Smooth muscle cell (in vitro differentiated cells): ENCODE data around the gene TMED9. TPM values are rescaled to one million over a fixed set of nuclear protein-coding genes. Genes with fewer than 3 reads are reported as not detected.
A peak's percentile ranks its signal among the peaks of the same experiment; 100 is the strongest.

Source experiments
- DNase-seq: peaks from one replicate; lab custom pipeline; 2025; ENCODE audit not compliant: unreplicated experiment; lab: John Stamatoyannopoulos, UW
- H2AFZ ChIP-seq: fragments of 200-600 bp; sonication (generic); 2 replicates; pipeline ENCODE4 v1.6.0; 2016; ENCODE audit warnings: antibody characterized with exemption, low read depth, mild to moderate bottlenecking
- H3F3A ChIP-seq: fragments of 200-600 bp; sonication (generic); 2 replicates; pipeline ENCODE4 v1.6.0; 2017; ENCODE audit warnings: antibody characterized with exemption, low read depth
- H3K27ac ChIP-seq: fragments of 200-600 bp; sonication (generic); 2 replicates; pipeline ENCODE4 v1.5.1; 2016; ENCODE audit warnings: low read depth, mild to moderate bottlenecking
- H3K27me3 ChIP-seq: fragments of 200-600 bp; sonication (generic); 2 replicates; pipeline ENCODE4 v1.6.1; 2016; ENCODE audit warnings: low read depth, mild to moderate bottlenecking
- H3K36me3 ChIP-seq: fragments of 200-600 bp; sonication (generic); 2 replicates; pipeline ENCODE4 v1.5.1; 2016; ENCODE audit warnings: low read depth
- H3K4me1 ChIP-seq: fragments of 200-600 bp; sonication (generic); 2 replicates; pipeline ENCODE4 v1.5.1; 2016; ENCODE audit warnings: low read depth
- H3K4me2 ChIP-seq: fragments of 200-600 bp; sonication (generic); 2 replicates; pipeline ENCODE4 v1.6.0; 2016; ENCODE audit warnings: mild to moderate bottlenecking
- H3K4me3 ChIP-seq: fragments of 200-600 bp; sonication (generic); 2 replicates; pipeline ENCODE4 v1.5.1; 2016; ENCODE audit warnings: mild to moderate bottlenecking
- H3K79me2 ChIP-seq: fragments of 200-600 bp; sonication (generic); 2 replicates; pipeline ENCODE4 v1.6.0; 2016; ENCODE audit warnings: low read depth, mild to moderate bottlenecking
- H3K9ac ChIP-seq: fragments of 200-600 bp; sonication (generic); 2 replicates; pipeline ENCODE4 v1.6.0; 2016; ENCODE audit warnings: low read depth
- H3K9me3 ChIP-seq: fragments of 200-600 bp; sonication (generic); replicated peaks from 2 replicates; pipeline ENCODE4 v1.5.1; 2016; ENCODE audit warnings: low read depth
- H4K20me1 ChIP-seq: fragments of 200-600 bp; sonication (generic); 2 replicates; pipeline ENCODE4 v1.6.0; 2016; ENCODE audit warnings: low read depth
- CTCF ChIP-seq: fragments of 200-600 bp; sonication (generic); IDR thresholded peaks from 2 replicates; pipeline ENCODE4 v1.5.1; 2017; ENCODE audit warnings: borderline replicate concordance, mild to moderate bottlenecking, antibody characterized with exemption; ENCODE audit not compliant: insufficient read depth, poor library complexity, severe bottlenecking
- WGBS: methylation state at CpG from one replicate; pipeline ENCODE4 v1.1.7; 2016; ENCODE audit warnings: low lambda C conversion rate; 5-methylcytosine and 5-hydroxymethylcytosine counted together
- polyA plus RNA-seq: library from polyadenylated mRNA; unstranded; fragments of >200 nt; fragmentation: Nextera tagmentation; extraction: Ambion mirVana; gene quantifications from 2 replicates; pipeline ENCODE4 v1.2.1, GENCODE V29; 2016
- total RNA-seq: library from RNA; depleted of rRNA; stranded (reverse); fragments of >200 nt; gene quantifications from 2 replicates; pipeline ENCODE4 v1.2.3, GENCODE V29; 2014

Gene TMED9
- total and polyA plus RNA-seq, 2 experiments from 2014 or later, result 224 to 662 TPM

- DNase-seq, result no peak
- H4K20me1 ChIP-seq, result peaks cover 7% of the 10 kb centered on the region
- H3K79me2 ChIP-seq, result peaks cover 11% of the 10 kb centered on the region
- no peak for TF ChIP-seq CTCF
- H3K9ac ChIP-seq, result peak overlapping the region; percentile 88
- H3K27ac ChIP-seq, result peak overlapping the region; percentile 82
- peaks cover 4% of the 10 kb centered on the region for H3K4me1 ChIP-seq
- peak overlapping the region; percentile 93 for H3K4me2 ChIP-seq
- H3K4me3 ChIP-seq, result peak overlapping the region; percentile 93
- H2AFZ ChIP-seq, result no peak overlapping the region
- no peaks in the 10 kb centered on the region for H3K36me3 ChIP-seq
- peaks cover 15% of the 10 kb centered on the region for H3F3A ChIP-seq
- WGBS, result 98% methylated on average over 11 of the region's 11 CpGs
- H3K9me3 ChIP-seq, result no peaks in the 10 kb centered on the region
- H3K27me3 ChIP-seq, result no peaks in the 10 kb centered on the region
Observed at GRCh38 chr5:177601126-177601525, 9.1 kb downstream of the TMED9 start.

GRCh38 chr5:177601577-177602457 is 9.8 kb downstream of the TMED9 start:
- Histone ChIP-seq H3K27me3 (no peaks in the 10 kb centered on the region), H2AFZ (no peak overlapping the region), H3K27ac (no peak overlapping the region), H3K9me3 (no peaks in the 10 kb centered on the region), H3K4me2 (no peak overlapping the region), H3K9ac (no peak overlapping the region), H3K79me2 (peaks cover 11% of the 10 kb centered on the region), H4K20me1 (peaks cover 7% of the 10 kb centered on the region), H3K36me3 (no peaks in the 10 kb centered on the region), H3F3A (peaks cover 8% of the 10 kb centered on the region), H3K4me1 (peaks cover 4% of the 10 kb centered on the region), H3K4me3 (no peak overlapping the region)
- no peak for DNase-seq
- 97% methylated on average over 13 of the region's 13 CpGs for WGBS
- TF ChIP-seq CTCF, result no peak

- peaks cover 5% of the 10 kb centered on the region for H3F3A ChIP-seq
- H3K4me2 ChIP-seq, result no peak overlapping the region
- H3K27me3 ChIP-seq, result no peaks in the 10 kb centered on the region
- no peak for TF ChIP-seq CTCF
- H3K9ac ChIP-seq, result no peak overlapping the region
- H3K27ac ChIP-seq, result no peak overlapping the region
- H3K9me3 ChIP-seq, result no peaks in the 10 kb centered on the region
- no peak for DNase-seq
- H3K36me3 ChIP-seq, result no peaks in the 10 kb centered on the region
- no peak overlapping the region for H3K4me3 ChIP-seq
- H4K20me1 ChIP-seq, result peaks cover 7% of the 10 kb centered on the region
- peaks cover 11% of the 10 kb centered on the region for H3K79me2 ChIP-seq
- no peak overlapping the region for H2AFZ ChIP-seq
- 99% methylated on average over 4 of the region's 4 CpGs for WGBS
- peaks cover 4% of the 10 kb centered on the region for H3K4me1 ChIP-seq
Observed at GRCh38 chr5:177602458-177602830, 10.4 kb downstream of the TMED9 start.
